HG02610 (cell line): ENCODE data around the gene IGFBP4.

ENCODE experiments used
- ATAC-seq: cut with Tn5 transposase; IDR thresholded peaks from one replicate; pipeline ENCODE4 v1.9.1; 2021; ENCODE audit warnings: mild to moderate bottlenecking, moderate library complexity; ENCODE audit not compliant: unreplicated experiment

IGFBP4 gene

GRCh38 chr17:40454613-40454995 is 11.4 kb downstream of the IGFBP4 start:
- no peak for ATAC-seq

GRCh38 chr17:40456396-40456951 is 13.2 kb downstream of the IGFBP4 start:
- no peak for ATAC-seq

GRCh38 chr17:40457369-40457768 is 14.1 kb downstream of the IGFBP4 start:
- ATAC-seq = no peak

- no peak for ATAC-seq
Observed at GRCh38 chr17:40457964-40458791, 14.9 kb downstream of the IGFBP4 start.

DNA sequence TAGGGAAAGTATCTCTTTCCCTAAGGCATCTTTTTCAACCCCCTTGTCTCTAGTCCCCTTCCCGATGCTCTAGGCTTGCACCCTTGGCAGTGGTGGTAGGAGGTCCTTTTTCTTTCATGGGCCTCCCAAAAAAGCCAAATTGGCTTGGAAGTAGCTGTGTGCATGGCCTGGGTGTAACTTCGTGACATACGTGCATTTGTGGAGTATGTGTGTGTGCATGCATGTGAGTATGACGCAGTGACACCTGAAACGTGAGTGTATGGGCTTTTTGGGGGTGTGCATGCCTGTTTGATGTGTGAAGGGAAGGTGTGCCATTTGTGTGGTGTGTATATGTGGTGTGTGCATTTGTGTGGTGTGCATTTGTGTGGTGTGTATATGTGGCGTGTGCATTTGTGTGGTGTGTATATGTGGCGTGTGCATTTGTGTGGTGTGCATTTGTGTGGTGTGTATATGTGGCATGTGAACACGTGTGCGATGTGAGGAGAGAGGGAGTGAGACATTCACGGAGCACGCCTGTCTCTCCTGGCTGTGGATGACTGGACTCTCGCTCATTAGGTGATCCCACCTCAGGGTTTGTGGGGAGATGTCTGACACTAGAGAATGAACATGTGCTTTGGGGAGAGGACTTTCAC is 15.7 kb downstream of the IGFBP4 start:
- no peak for ATAC-seq

DNA sequence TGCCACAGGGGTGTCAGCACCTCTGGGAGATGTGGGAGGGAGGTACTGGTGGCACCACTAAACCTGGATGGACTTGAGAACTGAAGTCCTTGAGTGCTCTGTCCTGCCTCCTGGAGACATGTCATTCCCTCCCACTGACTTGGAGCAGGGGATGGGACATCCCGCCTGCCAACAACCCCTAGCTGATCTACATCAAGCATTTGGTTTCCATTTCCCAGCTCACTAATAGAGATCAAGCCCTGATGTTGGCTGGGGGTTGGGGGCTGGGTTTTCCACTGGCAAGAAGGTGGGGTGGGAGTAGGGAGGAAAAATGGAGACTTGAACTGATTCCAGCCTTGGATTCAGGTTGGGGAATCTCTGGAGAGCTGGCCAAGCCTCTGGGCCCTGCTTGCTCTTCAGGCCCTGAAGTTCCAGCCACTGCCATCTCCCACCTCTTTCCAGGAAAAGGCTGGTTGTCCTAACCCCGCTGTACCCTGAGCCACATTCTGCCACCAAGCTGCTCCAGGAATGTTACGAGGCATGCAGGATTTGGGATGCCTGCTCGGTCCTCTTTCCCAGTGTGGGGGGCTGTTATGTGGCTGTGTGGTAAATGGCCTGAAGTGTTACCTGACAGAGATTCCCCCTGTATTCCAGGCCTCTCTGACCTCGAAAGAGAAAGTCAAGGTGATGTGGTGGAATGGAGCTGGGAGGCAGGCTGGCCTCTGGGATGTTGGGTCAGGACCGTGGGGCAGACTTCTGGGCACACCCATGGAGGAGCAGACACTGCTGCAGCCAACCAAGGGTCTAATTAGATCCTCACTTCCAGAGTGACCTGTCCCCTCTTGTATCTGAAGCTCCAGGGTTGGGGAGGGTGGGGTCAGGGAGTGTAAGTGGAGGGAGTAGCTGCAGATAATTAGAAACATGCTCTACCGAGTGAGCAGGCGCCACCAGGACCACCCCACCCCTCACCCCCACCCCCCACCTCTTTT is 16.7 kb downstream of the IGFBP4 start:
- no peak for ATAC-seq

DNA sequence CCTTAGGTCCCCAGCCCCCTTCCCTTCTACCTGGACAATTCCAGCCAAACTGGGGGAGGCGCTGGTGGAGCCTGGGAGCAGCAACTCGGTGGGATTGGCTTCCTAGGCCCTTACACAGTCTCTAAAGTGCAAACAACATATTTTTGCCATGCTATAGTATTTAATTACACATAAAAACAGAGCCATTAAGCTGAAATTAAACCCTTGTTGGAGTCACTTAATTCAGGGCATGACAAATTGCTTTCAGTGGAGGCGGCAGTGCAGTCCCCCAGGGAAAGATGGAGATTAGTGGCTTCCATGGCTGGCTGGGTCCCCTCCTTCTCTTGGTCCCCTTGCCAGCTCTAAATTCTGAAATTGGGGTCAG is 17.3 kb downstream of the IGFBP4 start:
- no peak for ATAC-seq

- no peak for ATAC-seq
Observed at GRCh38 chr17:40460968-40461731, 17.9 kb downstream of the IGFBP4 start.

GRCh38 chr17:40461732-40462342 is 18.6 kb downstream of the IGFBP4 start:
- ATAC-seq = no peak

DNA sequence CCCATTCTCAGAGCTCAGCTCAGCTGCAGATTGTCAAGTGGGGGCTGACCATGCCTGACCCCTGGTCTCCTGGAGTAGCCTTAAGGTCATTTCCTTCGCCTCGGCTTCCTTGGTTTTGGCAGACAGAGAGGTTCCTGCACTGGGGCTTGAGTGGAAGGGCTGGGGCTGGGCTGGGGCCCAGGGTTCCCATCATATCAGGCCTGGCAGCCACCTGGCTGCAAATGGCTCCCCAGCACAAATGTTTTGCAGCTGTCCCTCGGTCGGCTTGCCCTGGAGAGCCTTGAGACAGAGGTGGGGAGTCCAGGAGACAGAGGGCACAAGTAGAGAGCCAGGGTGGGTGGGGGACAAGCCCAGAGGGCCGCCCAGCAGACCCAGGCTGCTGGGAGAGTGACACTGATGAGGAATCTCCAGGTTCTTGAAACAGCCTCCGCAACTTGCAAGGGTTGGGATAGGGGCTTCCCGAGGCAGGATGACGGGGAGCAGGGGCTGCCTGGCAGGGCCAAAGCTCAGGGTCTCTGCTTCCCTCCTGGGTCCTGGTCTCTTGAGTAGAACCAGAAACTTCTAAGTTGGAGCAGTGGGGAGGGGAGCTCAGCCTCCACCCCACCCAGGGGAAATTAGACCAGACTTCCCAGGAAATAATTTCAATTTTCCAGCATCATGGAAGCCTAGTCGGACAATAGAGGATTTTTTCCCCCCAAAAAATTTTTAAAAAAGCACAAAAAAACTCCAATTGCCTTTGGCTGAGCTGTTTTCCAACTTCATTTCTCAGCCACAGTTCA is 19.3 kb downstream of the IGFBP4 start:
- no peak for ATAC-seq

- no peak for ATAC-seq
Observed at GRCh38 chr17:40463122-40463550, 19.9 kb downstream of the IGFBP4 start.

DNA sequence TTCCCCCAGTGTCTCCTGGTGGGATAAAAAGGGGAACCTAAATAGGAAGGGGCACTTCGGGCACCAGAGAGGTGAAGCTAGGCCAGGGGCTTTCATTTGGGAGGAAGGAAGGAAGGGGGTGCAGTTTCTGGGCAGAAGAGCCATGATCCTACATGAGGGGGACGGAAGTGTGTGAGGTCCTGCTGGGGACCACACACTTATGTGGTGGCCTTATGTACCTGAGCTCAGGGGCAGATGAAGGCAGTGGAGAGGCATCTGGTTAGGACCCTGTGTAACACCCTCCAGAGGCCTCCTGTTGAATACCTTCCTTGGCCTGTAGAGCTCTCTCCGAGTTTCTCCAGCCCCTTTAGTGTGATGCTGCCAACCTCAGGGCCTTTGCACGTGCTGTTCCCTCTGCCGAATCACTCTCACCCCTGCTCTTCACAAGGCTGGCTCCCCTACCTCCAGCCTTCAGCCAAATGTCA is 21.2 kb downstream of the IGFBP4 start:
- ATAC-seq = no peak

GRCh38 chr17:40466298-40466971 is 23.2 kb downstream of the IGFBP4 start:
- ATAC-seq = no peak

GRCh38 chr17:40467281-40467867 is 24.1 kb downstream of the IGFBP4 start:
- ATAC-seq = no peak

DNA sequence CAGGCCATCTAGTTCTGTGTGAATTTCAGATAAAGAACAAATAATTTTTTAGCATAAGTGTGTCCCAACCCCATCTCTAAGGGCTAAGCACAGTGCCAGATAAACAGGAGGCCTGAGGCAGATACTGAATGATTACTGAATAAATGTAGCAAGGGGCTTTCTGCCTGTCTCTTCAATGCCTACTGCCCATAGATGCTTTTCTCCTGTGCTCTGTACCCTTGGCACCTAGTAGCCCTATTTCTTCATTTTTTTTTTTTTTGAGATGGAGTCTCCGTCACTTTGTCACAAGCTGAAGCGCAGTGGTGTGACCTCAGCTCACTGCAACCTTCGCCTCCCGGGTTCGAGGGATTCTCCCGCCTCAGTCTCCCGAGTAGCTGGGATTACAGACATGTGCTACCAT is 25.3 kb downstream of the IGFBP4 start:
- ATAC-seq = no peak

DNA sequence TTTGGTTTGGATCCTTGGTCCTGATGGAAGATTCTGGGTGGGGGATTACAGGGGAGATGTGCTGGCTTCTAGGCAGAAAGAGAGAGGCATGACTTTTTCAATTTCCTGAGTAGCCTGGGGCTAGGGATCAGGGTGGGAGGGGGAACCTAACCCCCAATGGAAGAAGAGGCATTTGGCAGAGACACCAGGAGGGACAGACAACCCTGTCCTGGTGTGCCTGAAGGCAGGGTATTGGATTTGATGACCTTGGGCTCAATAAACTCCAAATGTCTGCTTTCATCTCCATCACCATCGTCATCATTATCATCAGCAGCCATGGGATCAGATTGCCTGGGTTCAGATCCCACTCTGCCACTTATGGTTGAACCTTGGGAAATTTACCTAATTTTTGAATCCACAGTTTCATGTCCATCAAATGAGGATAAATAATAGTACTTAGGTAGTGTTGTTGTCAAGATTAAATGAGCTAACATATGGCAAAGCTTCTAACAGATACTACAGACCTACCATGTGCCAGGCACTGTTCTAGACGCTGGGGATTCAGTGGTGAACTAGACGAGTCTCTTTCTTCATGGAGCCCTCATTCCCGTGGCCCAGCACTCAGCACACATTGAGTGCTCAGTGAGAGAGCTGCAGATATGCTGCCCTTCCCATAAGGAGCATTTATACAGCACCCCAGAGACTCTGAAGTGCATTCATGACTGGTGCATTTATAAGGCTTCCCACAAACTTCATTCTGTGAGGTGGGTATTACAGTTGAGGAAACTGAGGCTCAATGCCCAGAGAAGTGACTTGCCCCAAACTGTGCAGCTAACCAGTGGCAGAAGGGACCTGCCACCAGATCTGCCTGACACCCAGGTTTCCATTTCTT is 26.8 kb downstream of the IGFBP4 start:
- no peak for ATAC-seq
